SKM-1 (cell line): ENCODE measurements around the gene GALNT10.
A peak's percentile ranks its signal among the peaks of the same experiment; 100 is the strongest.

Source experiments
- DNase-seq: peaks from one replicate; lab custom pipeline; 2025; ENCODE audit not compliant: unreplicated experiment; lab: John Stamatoyannopoulos, UW

Gene GALNT10

GRCh38 chr5:154176181-154176580 lies 14.4 kb upstream of the GALNT10 start:
- DNase-seq = no peak

GRCh38 chr5:154178661-154179060 lies 11.9 kb upstream of the GALNT10 start:
- no peak for DNase-seq

DNA sequence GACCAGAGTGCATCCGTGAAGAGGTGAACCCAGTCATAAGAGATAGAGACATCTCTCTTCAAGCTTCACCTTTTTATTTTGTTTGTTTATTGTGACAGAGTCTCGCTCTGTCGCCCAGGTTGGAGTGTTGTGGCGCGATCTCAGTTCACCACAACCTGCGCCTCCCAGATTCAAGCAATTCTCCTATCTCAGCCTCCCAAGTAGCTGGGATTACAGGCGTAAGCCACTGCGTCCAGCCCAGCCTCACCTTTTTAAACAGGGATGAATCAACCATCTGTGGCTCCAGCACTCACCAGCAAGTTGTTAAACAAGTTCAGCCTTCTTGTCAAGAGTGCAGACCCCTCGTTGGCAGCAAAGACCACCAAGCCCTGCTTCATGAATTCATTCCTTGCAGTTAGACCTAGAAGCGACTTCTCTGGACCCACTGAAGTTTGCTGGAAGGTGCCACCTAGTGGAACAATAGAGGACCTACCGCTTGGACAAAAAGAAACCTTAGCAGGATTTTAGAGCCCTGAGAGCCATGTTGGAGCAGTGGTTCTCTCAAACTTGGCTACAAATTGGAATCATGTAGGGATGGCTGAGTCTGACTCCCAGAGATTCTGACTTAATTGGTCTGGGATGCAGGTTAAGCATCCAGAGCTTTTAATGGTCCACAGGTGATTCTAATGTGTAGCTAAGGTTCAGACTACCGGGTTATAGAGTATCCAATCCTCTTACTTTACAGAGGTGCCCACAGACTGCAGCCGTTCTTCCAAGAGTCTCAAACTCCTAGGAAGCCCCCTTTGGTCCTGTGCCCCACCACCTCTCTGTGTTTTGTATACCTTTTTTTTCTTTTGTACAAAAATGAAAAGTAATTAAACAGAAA lies 10.5 kb upstream of the GALNT10 start:
- peak; percentile 44 for DNase-seq

DNA sequence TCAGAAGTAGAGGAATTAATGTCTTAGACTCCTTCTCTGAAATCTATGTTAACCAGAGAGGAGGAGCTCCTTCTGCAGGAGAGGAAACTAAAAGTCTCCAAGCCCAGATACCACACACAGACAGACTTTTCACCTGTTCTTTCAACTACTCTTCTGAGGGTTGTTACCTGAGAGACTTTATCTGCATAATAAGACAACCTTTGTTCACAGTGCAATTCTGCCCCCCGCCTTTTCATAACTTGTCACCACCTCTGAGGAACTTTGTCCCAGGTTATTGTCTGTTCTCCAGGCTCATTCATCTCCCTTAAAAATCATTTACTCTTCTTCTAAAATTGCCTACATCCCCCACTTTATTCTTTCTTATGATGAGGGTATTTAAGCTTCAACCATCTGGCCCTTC lies 9.4 kb upstream of the GALNT10 start:
- no peak for DNase-seq

GRCh38 chr5:154189256-154189818 lies 1.2 kb upstream of the GALNT10 start:
- DNase-seq = no peak

GRCh38 chr5:154189819-154190594 lies 526 bp upstream of the GALNT10 start:
- peak; percentile 16 for DNase-seq

- no peak for DNase-seq
Observed at GRCh38 chr5:154191467-154192261, 1.1 kb downstream of the GALNT10 start.

GRCh38 chr5:154193283-154193682 lies 2.8 kb downstream of the GALNT10 start:
- DNase-seq = no peak

GRCh38 chr5:154193701-154194121 lies 3.2 kb downstream of the GALNT10 start:
- no peak for DNase-seq

DNA sequence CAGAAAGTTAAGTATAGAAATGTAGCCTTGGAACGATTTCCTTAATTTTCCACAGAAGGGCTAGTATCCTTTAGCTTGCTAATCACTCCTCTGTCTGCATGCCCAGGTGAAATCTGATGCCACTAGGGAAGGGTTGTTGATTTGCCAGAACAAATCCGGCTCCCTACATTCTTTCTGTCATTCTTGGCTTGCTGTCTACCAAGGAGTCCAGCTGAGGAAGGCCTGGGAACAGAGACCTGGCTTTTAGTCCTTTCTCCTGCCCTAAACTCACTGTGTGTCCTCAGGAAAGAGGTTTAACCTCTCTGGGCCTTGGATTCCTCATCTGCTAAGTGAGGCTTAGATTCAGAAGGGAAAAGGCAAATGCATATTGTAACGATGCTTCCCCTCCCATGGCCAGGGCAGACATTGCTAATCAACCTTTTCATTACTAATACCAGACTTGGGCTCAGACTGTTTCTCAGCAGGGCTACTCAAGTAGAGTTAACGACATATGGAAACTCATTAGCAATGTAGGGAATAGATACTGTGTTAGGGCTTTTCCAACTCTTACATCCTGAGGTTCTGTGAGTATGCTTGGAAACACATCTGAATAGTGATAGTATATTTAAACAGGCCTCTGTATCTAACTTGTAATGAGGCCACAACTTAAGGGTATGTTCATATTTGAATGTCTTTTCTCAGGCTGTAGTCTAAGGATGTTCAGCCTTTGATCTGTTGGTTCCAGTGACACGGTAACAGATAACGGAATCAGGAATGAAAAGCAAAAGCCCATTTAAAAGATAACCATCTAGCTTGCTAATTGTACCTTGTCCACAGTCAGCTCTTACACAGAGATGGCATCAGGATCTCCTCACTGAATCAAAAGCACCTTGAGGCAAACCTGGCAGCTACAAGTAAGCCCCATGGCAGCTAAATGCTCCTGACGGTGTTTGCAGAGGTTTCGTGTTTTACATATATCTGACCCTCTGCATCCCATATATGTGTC lies 4.1 kb downstream of the GALNT10 start:
- DNase-seq = no peak

GRCh38 chr5:154196281-154196680 lies 5.7 kb downstream of the GALNT10 start:
- DNase-seq = no peak

DNA sequence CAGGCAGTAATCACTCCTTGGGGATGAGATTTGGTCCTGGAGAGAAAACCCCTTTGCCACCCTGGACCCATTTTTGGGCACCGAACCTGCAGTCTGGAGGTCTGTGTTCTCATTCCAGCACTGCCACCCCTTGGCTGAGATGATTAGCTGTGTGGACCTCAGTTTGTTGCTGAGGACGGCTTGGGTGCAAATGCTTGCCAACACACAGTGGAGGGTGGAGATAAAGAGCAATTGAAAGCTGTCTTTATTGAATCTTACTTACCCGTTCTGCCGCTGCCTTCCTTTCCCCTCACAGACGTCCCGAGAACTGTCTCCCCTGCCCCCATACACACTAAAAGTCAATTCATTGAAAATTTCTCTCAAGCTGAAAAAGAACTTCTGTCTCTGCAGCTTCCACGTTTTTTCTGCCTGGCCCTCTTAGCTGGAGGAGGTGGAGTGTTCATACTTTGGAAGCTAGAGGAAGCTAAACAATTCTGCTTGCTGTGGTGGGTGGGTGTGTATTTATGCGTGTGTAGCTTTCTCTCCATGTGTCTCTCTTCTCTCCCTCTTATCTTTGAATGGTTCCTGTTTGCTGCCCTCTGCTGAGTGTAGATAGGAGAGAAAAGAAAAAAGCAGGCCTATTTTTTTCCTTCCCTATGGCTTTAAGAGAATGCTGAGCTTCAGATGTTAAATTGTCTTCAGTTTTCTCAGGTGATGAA lies 6.6 kb downstream of the GALNT10 start:
- no peak for DNase-seq

DNA sequence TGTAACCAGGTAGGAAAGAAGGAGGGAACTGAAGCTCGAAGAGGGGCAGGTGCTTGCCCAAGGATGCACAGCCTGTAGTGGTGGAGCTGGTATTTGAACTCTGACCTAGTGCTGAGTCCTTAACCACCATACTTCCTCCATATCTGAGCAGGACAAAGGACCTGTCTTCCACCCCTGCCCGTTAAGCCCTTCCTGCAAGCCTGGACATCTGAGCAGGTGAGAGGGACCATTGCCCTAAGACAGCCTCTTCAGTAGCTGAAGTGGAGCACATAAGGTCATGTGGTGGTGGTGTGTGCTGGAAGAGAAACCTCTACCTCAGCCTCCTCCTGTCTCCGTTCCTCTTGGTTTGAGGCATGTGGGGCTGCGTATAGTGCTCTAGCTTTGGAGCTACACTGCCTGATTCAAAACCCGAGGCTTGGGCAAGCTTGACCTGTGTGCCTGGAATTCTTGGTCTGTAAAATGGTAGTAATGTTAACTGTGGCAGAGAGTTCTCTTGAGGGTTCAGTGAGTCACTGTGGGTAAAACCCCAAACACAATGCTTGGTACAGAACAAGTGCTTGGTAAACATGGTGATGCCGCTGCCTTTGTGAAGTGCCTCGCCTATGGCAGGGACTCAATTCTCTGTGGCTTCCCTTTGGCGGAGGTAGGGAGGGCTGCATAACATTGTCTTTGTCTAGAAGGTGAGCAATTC lies 7.4 kb downstream of the GALNT10 start:
- no peak for DNase-seq

DNA sequence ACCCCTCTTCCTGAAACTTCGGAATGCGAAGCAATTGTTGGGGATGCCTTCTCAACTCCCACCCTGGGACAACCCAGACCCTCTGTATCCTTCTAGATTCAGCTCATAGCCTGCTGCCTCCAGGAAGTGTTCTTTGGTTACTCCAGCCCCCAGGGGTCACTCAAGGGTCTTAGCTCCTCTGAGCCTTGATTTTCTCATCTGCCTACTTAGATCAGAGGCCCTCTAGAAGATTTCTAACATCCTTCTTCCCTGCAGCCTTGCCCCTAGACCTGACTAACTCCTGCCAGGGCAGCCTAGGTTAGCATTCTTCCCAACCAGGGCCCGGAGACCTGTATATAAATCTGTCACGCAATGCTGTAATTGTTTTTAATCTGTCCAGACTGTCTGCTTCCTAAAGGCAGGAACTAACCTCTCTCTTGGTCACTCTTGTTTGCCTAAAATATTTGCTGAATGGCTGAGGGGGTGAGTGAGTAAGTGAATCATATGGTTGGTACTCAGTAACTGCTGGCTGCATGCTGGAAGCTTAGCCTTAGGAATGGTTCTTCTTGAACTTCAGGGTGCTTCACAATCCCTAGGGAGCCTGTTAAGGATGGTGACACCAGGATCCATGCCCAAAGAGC lies 8.2 kb downstream of the GALNT10 start:
- no peak for DNase-seq

GRCh38 chr5:154199263-154199662 lies 8.7 kb downstream of the GALNT10 start:
- no peak for DNase-seq

DNA sequence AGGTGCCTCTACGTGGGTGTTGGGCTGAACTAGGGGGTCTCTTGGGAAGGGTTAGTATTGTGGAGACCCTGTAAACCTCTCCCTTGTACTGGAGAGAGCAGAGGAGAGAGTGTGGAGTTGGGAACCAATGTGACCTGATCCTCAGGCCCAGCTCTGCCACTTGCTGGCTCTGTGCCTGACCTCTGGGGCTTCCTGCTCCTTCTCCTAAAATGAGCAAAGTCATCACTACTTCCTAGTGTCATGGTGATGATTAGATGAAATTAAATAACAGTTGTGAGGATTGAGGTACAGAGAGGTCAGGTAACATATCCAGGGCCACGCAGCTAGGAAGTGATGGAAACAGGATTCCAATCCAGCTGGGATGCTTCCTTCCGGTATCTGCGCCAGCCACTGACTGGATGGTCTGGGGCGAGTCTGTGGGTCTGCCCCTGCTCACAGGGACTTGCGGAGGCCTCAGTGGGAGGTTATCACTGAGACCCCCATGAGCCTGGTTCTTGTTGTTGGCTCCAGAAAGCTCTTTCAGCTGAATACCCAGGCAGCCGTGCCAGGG lies 9.2 kb downstream of the GALNT10 start:
- DNase-seq = no peak

DNA sequence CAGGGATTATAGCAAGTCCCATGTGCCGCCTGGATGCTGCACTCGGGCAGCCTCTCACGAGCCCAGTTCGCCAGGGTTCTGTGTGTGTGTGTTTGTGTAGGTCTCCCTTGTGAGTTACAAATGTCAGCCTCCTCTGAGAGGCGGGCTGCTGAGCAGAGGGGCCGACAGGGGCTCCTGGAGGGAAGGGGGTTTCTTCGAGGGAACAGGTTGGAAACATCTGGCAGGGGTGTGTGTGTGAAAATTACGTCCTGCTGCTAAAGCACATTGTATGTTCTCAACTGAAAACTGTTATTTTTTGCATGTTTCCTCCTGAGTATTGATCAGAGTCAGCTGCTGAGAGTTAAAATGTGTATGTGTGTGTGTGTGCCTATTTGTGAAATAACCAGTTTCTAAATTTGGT lies 9.7 kb downstream of the GALNT10 start:
- no peak for DNase-seq
